Lung microvascular endothelial cell (primary cell): Measurements from ENCODE around the gene EMILIN2. TPM values are rescaled to one million over a fixed set of nuclear protein-coding genes. Genes with fewer than 3 reads are reported as not detected.
"Not testable (repeated sequence)": the region's sequence is repeated elsewhere in the genome, so short reads cannot be mapped to it uniquely, and the experiment has no call there.

Experiments
- DNase-seq, 2 donors: peaks; one replicate each; pipeline versions ENCODE4 v3.0.0 to v3.0.0-alpha.2; 2010; ENCODE audit warnings: low read depth in 2 of 2
- total RNA-seq: library from RNA; depleted of rRNA; stranded (reverse); fragments of >200 nt; gene quantifications from 2 replicates; pipeline ENCODE4 v1.2.1, GENCODE V29; 2014

EMILIN2 gene
- 3.3 and 4.8 TPM in 2 replicates for total RNA-seq

DNA sequence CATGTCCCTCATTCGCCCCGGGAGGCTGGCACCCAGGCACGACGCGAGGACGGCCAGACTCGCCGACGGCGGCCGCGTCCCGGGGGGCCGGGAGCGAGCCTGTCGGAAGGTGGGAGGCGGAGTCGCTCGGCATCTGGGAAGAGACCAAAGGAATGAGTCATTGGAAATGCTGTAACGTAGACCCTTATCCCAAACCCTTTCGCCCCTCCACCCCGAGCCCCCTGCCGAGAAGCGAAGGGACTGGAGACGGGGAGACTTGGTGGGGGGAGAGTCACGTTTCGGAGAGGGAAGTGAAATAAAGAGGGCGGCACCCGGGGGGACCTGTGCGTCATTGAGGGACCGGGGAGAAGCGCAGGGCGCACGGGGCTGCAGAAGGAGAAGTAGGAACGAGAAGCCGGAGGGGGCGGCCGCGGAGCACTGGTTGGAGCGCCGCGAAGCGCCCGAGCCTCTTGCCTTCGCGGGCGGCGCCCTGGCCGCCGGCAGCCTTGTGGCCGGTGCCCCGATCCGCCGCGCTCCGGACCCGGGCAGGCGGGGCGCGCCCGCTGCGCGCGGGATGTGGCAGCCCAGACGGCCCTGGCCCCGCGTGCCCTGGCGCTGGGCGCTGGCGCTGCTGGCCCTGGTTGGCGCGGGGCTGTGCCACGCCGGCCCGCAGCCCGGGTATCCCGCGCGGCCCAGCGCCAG, at the start of gene EMILIN2:
TSS of gene EMILIN2 (plus strand) at position 371 of the 681 bp plus-strand sequence. CDS start at position 554, 183 bp downstream.
- DNase-seq: peak; percentile 3 to 15

DNA sequence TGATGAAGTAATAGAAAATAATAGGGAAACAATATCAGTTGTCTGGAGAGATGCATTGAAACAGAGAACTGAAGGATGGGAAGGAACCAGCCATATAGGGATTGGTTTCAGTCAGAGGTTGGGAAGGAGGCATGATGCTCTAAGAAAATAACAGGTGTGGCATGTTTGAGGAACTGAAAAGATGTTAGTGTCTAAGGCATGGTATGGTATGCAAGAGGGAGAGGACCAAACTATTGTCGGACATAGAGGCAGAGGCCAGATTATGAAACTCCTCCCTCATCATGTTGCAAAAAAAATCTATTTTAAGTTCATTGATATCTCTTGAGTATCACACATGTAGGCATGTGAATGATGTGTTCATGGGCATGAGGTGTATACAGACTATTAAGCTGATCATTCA, 48.9 kb upstream of the EMILIN2 start:
- DNase-seq: no peak

DNA sequence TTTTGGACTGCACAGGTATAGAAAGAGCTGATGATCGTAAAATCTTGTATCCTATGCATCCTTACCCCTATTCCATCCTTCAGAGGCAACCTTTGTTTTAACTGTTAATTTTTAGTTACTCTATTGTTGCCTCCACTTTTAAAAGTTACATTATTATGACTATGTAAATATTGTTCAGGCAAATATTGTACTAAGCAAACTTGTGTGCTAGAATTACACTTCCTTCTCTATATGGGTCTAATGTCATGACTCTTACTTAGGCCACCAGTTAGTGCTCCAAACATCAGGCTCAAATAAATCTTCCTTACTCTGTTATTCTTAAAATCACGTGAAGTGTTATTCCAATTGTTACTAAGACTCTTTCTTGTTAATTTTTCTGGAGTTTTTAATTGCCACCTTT, 47.4 kb upstream of the EMILIN2 start:
- DNase-seq: no peak

DNA sequence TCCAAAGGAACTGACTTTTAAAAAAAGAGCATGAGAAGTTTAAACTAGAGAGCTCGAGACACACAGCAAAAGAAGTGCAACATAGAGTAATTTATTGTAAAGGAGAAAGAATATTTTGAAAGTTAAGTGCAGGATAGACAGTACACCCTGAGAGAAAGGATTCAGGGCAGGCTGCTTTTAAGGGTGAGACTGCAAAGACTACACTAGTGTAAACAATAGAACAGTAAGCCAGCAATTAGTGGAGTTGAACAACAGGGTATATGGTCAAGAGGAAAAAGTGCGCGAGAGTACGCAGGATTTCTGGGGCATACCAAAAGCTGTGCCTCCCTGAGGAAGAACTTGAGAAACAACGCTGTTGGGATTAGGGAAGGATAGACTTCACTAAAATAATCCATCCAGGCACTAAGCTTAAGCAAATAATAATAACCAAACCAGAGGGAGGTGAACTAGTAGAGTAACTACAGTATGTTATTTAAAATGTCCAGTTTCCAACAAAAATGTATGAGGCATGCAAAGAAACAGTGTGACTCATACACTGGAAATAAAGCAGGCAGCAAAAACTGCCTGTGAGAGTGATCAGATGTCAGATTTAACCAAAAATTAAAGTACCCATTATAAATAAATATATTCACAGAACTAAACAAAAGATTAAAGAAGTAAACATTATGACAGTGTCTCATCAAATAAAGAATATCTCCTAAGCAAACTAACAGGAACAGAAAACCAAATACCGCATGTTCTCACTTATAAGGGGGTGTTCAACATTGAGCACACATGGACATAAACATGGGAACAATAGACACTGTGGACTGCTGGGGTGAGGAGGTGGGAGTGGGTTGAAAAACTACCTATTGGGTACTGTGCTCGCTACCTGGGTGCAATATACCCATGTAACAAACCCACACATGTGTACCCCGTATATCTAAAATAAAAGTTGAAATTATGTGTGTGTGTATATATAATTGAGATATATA, 40.5 kb upstream of the EMILIN2 start:
- no peak for DNase-seq

GRCh38 chr18:2808640-2809039, 38.2 kb upstream of the EMILIN2 start:
- DNase-seq: not testable (repeated sequence)

- DNase-seq: not testable (repeated sequence)
Observed at GRCh38 chr18:2809666-2810183, 37.1 kb upstream of the EMILIN2 start.

GRCh38 chr18:2811416-2811815, 35.4 kb upstream of the EMILIN2 start:
- no peak for DNase-seq

DNA sequence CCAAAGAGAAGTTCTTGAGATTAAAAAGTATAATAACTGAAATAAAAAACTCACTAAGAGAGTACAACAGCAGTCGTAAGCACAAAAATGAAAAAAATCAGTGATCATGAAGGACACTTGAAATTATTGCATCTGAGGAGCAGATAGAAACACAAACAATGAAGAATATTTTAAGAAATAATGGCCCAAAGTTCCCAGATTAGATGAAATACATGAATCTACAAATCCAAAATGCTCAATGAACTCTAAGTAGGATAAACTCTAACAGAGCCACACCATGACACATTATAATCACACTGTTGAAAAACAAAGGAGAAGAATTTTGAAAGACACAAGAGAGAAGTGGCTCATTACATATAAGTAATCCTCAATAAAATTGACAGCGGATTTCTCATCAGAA, 31.9 kb upstream of the EMILIN2 start:
- no peak for DNase-seq

DNA sequence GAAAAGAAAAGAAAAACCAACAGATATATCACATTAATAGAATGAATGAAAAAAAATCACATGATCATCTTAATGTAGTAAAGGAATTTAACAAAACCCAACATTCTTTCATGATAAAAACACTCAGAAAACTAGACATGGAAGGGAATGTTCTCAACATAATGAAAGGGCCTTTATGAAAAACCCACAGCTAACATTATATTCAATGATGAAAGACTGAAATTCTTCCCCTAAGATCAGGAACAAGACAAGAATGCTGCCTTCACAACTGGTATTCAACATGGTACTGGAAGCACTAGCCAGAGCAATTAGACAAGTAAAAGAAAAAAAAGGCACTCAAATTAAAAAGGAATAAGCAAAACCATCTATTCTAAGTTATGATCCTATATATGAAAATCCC, 28.5 kb upstream of the EMILIN2 start:
- DNase-seq: no peak

DNA sequence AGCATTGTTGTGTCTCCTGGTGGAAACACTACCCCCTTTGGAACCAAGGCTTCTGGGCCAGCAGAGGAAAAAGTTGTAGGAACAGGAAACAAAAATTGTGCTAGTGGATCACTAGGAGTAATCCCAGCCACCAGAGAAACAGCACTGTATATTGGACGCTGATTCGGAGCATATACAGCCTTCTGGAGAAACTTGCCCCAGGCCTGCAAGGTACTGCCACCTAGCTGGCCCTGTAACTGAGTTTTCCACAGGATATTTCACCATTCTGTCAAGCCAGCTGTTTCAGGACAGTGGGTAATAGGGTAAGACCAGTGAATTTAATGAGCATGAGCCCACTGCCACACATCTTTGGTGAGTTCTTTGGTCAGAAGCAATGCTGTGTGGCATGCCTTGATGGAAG, 25.1 kb upstream of the EMILIN2 start:
- DNase-seq: no peak

DNA sequence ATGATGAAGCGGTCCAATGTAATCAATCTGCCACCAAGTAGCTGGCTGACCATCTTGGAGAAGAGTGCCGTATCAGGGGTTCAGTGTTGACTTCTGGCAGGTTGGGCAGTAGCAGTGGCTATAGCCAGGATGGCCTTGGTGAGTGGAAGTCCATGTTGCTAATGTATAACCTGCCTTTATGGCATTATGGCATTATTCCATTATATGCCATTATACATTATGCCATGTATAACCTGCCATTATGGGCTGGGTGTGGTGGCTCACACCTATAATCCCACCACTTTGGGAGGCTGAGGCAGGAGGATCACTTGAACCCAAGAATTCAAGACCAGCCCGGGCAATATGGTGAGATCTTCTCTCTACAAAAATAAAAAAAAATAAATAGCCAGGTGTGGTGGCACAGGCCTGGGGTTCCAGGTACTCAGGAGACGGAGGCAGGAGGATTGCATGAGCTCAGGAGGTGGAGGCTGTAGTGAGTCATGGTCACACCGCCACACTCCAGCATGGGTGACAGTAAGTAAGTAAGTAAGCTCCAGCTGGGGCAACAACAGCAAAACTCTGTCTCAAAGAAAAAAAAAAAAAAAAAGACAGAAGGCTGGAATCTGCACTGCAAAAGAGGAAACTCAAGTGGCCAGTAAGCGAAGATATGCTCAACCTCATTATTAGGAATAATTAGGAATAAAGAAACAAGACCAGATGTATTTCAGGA, 24.4 kb upstream of the EMILIN2 start:
- no peak for DNase-seq

DNA sequence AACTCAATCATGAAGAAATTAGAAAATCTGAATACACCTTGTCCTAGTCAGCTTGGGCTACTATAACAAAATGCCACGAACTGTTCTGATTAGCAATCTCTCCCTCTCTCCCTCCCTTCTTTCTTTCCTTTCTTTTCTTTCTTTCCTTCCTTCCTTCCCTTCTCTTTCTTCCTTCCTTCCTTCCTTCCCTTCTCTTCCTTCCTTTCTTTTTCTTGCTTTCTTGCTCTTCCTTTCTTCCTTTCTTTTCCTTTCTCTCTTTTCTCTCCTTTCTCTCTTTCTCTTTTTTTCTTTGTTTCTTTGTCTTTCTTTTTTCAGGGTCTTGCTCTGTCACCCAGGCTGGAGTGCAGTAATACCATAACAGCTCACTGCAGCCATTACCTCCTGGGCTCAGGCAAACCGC, 23.6 kb upstream of the EMILIN2 start:
- no peak for DNase-seq

DNA sequence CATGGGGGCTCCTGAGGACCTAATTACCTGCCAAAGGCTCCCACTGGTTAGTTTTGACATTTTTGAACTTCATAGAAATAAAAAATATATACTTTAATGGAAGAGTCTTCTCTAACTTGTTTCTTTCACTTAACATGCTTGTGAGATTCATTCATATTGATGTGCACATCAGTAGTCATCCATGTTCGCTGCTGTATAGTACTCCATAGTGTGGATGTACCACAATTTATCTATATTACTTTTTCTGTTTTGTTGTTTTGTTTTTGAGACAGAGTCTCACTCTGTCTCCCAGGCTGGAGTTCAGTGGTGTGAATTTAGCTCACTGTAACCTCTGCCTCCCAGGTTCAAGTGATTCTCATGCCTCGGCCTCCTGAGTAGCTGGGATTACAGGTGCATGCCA, 22.8 kb upstream of the EMILIN2 start:
- DNase-seq: no peak

DNA sequence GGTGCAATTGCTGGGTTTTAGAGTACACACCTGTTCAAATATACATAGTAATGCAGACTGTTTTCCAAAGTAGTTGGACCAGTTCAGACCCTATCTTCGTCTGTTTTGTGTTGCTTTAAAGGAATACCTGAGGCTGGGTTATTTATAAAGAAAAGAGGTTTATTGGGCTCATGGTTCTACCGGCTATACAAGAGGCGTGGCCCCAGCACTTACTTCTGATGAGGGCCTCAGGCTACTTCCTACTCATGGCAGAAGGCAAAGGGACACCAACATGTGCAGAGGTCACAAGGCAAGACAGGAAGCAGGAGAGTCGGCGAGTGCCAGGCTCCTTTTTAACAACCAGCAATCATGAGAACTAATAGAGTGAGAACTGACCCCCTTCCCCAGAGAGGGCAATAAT, 21.9 kb upstream of the EMILIN2 start:
- no peak for DNase-seq

DNA sequence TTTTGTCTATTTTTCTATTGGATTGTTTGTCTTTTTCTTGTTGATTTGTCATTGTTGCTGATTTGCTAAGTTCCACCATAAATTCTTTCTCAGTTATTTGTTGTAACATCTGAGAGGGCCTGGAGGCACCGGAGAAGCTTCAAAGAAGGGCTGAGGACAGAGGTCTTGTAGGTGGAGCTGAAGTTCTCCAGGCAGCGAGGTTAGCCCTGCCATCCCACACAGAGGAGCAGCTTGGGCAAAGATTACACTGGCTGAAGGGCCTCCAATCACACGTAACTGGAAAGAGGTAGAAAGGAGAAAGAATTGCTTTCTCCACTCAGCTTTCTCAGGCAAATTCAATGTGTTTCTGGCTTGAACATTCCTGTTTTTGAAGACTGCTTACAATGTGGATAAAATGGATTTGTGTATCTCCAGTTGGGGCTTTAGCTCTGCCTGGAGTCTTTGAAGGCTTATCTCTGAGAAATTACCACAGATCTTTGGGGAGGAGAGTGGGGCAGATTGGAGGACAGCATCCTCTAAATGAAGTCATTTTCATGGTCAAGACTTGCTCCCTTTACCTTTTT, 21.1 kb upstream of the EMILIN2 start:
- DNase-seq: no peak

DNA sequence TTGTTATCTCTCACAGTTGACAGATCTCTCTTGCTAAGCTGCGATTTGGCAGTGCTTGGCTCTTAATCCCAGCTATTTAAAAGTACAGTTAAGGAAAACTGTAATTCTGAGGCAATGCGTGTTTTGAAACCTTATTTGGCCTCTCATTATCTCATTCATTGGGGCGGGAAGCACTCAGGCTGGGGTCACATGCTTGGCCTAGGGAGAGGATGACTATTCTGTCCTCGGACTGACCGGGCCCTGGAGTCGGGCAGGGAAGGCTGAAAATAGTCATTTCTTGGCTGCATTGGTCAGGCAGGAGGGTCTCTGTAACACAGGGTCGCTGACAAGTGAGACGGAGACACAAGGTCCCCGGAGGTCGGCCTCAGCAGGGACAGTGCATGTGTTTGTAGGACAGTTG, 20.2 kb upstream of the EMILIN2 start:
- no peak for DNase-seq

DNA sequence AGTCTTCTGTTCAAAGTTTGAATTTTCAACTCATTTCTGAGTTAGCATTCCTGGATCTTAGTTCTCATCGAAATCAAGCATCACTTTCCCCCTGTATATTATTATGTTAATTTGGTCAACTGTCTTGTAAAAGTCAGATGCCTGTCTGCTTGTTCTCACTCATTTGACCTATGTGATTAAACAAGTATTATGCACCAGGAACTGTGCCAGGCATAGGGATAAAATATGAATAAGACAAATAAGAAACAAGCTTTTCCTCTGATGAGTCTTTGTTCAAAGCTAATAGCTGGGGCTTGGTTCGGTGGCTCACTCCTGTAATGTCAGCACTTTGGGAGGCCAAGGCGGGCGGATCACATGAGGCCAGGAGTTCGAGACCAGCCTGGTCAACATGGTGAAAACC, 19.7 kb upstream of the EMILIN2 start:
- DNase-seq: no peak

GRCh38 chr18:2836118-2836517, 10.7 kb upstream of the EMILIN2 start:
- DNase-seq: not testable (repeated sequence)

- DNase-seq: not testable (repeated sequence)
Observed at GRCh38 chr18:2837290-2837689, 9.5 kb upstream of the EMILIN2 start.

DNA sequence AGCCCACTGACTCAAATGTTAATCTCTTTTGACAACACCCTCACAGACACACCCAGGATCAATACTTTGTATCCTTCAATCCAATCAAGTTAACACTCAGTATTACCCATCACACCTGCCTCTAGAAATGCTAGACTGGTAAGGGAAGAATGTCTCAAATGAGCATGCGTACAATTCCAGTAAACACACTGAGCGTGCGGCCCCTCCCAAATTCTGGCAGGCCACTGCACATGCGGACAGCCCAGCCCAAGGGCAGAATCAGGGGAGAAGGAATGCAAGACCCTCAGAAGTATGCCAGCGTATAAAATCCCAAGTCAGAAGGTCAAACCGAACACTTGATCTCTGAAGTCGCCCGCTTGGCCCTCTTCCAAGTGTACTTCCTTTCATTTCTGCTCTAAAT, 7.6 kb upstream of the EMILIN2 start:
- no peak for DNase-seq

DNA sequence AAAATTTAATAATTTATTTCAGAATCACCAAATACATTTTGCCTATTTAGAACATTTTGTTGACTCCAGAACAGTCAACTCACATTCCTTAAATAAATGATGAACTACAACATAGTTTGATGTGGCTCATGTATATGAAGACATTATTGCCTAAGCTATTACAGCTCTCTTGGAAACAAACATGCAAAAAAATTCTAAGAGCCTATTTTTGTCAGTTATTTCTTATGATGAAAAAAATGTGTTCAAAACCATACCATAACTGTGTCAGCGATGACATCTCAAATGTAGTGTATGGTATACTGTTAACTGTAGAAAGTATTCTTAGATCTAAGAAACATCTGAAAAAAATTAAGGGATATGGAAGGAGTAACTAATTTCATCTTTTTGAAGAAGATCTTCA, 6.3 kb upstream of the EMILIN2 start:
- no peak for DNase-seq

GRCh38 chr18:2843146-2843545, 3.7 kb upstream of the EMILIN2 start:
- DNase-seq: no peak
